ENCODE results near the gene NEUROD2.
A peak's percentile ranks its signal among the peaks of the same experiment; 100 is the strongest.

NEUROD2 gene

DNA sequence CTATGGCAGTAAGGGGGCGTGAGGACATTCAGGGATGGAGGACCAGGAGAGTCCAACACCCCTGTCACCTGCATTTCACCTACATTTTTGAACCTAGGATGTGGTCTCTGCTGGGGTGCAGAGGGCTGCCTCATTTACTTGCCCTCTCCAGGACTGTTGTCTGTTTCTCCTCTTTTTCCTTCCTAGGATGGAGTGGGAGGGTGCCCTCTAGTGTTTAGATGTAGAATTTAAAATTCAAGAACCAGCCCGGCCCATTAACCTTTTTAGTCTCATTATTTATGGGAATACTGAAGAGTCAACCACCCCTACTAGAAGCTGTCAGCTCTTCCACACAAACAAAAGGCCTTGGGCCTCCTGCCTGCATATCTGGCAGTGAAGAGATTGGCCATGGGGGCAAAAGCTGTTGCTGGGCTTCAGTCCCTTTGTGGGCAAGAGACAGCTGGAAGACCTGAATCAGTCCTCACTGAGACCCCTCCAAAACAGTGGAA, 26.7 kb upstream of the NEUROD2 start:
- no peak for DNase-seq (ENCODE audit: low read depth)

DNA sequence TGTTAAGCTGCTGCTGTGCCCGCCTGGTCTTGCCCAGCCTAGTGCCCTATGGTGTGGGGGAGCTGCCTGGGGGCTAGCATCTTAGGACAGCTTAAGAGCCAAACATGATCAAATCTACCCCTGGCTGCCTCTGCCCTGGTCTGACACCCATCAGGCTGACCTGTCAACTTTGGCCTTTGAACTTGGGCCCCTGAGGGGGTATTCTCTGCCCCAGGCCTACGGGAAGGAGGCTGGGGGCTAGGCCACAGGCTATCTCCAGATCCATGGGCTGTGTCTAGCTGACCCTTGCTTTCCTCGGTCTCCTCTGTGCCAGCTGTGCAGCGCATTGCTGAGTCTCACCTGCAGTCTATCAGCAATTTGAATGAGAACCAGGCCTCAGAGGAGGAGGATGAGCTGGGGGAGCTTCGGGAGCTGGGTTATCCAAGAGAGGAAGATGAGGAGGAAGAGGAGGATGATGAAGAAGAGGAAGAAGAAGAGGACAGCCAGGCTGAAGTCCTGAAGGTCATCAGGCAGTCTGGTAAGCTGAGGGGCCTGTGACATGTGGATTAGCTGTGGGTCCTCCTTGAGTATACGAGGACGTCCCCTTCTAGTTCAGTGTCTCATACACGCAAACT, 26.0 kb upstream of the NEUROD2 start:
- DNase-seq (ENCODE audit: low read depth), result no peak

DNA sequence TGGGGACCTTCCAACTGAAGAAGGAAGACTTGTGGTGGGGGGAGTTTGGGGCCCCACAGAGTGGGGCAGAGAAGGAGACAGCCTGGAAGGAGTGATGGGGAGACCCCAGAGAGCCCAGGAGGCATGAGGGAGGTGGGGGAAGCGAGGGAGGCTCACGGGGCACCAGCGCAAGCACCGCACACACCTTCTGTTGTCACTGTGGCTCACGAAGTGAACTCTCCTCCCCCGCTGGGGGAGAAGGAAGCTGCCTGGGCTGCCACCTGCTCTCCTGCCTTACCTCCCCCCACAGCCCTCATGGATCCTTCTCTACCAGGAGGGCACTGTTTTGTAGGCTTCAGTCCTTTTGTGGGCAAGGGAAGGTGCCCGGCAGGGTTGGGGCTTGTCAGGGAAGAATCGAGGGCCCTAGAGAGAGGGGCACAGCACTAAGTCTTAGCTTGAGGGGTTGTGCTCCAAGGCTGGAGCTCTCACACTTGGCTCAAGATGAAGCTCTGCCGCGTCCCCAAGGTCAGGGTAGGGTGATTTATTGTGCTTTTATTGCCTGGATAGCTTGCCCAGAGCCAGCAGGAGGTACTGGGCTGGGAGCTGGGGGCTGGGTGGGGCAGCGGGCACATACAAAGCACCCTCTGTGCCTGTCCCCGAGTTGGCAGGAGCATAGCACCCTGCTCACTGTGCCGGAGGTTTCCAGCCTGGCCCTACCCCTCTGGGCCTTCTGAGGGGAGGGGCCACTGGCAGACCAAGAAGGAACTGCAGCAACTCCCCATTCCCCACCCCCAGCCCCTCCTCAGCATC, 24.6 kb upstream of the NEUROD2 start:
- DNase-seq (ENCODE audit: low read depth), result no peak

DNA sequence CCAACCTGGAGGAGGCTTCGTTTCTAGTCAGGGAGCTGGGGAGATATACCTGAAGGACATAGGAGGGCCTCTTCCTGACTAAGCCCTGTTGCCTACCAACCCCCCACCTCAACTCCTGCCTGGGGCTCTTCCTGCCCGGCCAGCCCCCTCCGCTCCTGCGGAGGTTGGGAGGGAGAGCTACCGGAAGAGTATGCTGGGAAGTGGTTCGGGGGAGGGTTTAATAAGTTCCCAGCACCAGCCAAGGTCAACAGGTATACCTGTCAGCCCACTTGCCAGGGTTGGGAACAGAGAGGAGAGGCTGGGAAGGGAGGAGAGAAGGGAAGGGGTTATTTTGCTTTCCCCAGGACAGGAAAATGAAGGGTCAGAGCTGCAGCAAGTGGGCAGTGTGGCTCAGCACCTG, 23.7 kb upstream of the NEUROD2 start:
- DNase-seq (ENCODE audit: low read depth), result no peak

DNA sequence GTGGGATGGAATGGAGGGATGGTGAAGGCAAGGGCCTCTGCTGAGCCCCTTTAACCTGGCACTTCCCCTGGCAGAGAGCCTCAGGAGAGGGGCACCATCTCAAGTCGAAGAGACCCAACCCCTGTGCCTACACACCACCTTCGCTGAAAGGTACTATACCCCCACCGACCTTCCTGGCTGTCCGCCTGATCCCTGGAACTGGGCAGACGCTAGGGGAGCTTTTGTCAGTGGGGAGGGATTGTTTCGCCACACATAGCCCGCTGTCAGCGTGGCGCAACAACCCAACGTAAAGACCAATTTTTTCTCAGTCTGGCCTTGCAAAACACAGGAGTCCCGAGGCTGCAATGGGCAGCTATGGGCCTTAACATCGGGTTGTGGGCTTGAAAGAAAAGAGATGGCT, 22.2 kb upstream of the NEUROD2 start:
- DNase-seq (ENCODE audit: low read depth), result no peak

DNA sequence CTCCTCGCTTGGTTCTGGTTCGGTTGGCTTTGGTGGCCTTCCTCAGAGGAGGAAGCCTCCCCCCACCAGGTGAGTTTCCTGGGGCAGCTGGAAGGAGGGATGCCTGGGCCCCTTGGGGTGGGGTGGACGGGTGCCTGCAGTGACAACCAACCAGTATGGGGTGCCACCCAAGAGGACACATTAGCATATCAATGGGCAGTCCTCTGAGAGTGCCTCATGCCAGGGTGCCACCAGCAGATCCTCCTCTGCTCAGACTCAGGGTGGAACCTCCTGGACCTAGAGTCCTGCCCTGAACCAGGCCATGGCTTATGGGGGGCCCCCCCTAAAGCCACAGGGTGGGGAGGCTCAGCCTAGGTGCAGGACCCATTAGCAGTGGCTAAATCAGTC, 21.8 kb upstream of the NEUROD2 start:
- DNase-seq (ENCODE audit: low read depth), result no peak

DNA sequence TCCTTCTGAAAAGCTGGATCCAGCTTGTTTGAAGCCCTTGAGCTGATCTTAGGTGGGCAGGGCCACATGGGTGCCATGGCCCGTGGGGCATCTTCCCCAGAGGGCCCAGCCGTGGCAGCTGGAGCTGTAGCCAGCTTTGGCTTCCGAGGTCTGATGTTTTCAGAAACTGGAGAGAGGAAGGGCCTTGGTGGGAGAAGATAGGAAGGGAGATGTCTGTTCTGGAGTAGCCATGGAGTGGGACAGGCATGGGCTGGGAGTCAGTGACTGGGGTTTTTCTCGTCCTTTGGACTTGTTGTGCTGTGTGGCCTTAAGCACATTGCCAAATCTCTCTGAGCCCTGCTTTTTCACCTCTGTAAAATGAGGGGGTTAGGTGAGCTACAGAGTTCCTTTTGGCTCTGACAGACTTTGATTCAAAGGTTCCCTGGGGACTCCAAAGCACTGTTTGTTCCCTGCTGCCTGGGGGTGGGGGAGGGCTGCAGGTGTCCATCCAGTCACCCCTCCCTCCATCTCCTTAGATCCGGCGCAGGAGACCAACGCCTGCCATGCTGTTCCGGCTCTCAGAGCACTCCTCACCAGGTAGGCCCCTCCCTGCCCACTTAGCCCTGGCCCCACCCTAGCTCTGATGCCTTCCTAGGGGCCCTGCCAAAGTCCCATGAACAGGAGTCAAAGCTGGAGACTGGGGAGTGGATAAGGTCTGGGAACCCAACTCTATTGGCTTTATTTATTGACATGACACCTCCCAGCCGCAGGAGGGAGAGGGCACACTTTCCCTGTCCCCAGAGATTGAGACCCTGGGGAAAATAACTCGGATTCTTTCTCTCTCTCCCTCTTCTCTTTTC, 21.2 kb upstream of the NEUROD2 start:
- no peak for DNase-seq (ENCODE audit: low read depth)

DNA sequence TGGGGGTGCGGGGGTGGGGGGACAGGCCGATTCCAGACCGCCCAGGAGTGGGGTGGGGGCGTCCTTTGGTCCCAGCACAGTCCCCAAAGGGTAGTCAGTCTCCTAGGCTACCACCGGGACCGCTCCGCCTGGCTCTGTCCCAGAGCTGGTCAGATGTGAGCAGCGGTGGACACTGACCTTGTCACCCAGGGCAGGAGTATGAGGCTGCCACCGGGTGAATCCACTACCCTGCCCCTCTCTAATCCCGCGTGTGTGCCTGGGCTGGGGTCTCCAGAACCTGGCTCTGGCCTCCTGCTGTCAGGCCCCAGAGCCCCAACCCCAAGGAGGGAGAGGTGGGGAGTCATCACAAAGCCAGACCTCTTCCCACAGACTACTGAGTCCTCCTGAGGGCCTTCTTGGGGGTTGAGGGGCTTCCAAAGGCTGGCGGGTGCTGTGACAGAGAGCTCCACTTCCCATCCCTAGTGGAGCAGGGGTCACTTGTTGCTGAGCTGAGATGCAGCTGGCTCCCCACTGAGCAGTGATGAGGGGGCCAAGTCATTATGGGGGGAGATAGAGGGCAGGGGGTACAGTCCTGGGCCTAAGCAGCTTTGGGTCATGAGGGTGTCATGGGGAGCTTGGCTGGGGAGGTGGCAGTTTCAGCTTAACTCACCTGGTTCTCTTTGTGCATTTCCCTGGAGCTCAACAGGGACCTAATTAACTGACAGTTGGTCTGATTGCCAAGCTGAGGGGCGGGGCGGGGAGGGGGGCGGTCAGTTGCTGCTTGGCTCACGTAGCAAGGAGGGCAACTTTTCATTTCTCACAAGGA, 20.2 kb upstream of the NEUROD2 start:
- no peak for DNase-seq (ENCODE audit: low read depth)

DNA sequence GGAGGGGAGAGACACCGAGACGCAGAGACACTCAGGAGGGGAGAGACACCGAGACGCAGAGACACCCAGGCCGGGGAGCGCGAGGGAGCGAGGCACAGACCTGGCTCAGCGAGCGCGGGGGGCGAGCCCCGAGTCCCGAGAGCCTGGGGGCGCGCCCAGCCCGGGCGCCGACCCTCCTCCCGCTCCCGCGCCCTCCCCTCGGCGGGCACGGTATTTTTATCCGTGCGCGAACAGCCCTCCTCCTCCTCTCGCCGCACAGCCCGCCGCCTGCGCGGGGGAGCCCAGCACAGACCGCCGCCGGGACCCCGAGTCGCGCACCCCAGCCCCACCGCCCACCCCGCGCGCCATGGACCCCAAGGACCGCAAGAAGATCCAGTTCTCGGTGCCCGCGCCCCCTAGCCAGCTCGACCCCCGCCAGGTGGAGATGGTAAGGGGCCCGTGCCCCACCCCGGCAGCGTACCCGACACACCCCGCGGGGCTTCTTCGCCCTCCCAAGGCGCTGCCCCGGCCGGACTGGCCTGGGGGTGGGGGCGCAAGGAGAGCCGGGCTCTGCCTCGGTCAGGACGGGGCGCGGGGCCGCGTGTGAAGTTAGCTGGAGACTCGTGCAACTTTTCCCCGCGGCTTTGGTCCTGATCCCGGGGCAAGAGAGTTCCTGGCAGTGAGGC, 19.5 kb upstream of the NEUROD2 start:
- no peak for DNase-seq (ENCODE audit: low read depth)

DNA sequence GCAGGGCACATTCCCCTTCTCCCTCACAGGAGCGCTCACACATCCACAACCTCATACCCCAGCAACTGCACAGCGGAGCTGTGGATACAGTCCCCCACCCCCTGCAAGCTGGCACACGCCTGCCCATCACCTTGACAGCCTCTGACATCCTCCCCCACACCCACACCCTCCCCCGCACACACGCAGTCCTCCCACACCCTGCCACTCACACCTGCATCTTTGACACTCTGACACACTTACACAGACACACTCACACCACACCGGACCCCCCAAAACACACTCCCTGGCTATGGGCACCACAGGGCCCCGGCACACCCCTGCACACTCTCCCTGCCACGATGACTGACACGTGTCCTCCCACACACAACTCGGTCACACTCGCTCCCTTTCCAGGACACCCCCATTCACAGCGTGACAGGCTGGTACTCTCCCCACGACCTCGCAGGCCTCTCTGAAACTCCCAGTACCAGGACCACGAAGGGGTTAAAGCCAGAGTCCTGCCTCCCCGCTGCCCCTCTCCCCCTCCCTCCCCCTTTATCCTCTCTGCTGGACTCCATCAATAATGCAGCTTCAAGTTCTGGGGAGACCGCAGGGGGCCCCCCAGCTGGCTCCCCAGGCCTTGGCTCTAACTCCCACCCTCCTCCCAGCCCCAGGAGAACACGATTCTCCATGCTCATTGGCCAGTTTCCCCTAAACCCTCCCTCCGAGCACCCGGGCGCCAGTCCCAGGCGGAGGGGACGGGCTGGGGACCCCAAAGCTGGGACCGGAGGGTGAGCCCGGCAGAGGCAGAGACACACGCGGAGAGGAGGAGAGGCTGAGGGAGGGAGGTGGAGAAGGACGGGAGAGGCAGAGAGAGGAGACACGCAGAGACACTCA, 18.7 kb upstream of the NEUROD2 start, which contains the start of gene PPP1R1B:
PPP1R1B (plus strand) TSS at position 782 of the 876 bp plus-strand sequence. CDS start 441 bp downstream, outside the sequence.
- DNase-seq (ENCODE audit: low read depth), result no peak

DNA sequence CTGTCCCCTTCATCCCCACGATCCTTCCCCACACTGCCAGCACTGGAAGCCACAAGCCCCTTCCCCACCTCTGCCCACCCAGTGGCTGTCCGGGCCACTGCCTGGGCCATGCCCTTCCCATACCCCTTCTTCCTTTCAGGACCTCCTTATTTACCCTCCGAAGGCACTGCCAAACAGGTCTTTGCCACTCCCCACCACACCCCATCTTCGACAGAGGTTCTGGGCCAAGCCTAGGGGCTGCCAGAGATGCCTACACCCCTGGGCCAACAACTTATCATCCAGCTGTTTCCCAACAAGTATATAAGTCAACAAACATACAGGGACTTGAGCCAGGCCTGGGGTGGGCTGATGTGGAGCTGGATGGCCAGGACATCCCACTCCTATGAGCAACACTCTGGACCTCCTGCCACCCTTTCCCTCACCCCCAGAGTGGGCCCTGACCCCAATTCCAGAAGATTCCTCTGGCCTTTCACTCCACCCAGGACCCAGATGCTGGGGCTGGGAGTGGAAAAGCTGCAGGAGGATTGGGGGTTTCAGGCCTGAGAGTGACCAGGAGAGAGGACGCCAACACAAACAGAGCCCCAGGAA, 17.6 kb upstream of the NEUROD2 start:
- DNase-seq (ENCODE audit: low read depth), result no peak

DNA sequence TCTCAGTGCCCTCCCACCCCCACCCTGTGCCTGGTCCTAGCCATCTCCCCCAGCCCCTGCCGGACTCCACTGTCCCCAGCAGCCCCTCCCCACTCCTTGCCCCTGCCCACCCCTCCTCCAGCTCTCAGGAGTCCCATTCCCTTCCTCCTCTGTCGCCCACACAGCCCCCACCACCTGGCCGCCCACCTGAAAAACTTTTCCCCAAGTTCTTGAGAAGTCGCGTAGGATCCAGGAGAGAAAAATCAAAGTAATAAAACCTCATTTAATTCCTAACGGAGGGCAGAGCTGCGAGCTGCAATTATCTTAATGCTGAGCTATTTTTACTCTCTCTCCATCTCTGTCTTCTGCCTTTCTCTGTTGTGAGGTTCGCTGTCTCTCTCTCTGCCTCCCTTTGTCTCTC, 16.6 kb upstream of the NEUROD2 start:
- no peak for DNase-seq (ENCODE audit: low read depth)

DNA sequence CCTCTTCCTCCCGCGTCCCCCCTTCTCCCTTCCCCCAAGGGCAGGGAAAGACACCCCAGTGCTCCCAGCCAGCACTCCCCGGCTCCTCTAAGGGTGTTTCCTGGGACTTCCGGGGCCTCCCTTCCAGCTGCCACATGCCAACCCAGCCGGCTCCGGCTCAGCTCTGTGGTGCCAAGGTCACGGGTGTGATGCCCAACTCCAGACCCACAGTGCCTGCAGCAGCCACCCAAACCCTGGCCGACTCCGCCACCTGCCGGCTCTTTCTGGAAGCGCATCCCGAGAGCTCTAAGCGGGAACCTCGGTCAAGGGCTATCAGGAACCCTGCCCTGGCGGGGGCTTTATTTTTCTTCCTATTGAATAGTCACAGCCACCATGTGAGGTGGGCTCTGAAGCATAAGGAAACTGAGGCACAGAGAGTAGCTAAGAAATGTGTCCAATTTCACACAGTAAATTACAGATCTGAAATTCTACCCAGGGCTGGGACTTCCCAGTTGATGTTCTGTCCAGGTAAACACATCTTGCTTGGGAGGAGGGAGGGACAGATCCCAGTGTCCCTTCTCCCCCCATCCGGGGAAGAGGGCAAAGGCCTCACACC, 15.7 kb upstream of the NEUROD2 start:
- peak; percentile 78 for DNase-seq (ENCODE audit: low read depth)

DNA sequence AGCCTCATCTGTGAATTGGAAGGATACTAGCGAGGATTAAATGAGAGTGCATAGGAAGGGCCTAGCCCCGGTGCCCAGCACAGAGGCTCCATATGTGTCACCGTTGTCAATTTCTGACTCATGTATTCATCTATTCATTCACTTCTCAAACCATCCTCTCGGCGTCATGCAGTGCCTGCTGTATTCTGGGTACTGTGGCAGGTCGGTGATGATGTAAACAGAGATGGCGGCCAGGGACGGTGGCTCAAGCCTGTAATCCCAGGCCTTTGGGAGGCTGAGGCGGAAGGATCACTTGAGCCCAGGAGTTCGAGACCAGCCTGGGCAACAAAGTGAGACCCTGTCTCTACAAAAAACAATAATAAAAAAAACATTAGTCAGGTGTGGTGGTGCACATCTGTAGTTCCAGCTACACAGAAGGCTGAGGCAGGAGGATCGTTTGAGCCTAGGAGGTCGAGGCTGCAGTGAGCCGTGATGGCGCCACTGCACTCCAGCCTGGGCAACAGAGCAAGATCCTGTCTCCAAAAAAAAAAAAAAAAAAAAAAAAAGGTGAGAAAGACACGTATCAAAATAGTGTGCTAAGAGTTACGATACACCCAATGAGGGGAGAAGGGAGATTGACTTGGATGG, 14.8 kb upstream of the NEUROD2 start:
- DNase-seq (ENCODE audit: low read depth), result peak; percentile 19

DNA sequence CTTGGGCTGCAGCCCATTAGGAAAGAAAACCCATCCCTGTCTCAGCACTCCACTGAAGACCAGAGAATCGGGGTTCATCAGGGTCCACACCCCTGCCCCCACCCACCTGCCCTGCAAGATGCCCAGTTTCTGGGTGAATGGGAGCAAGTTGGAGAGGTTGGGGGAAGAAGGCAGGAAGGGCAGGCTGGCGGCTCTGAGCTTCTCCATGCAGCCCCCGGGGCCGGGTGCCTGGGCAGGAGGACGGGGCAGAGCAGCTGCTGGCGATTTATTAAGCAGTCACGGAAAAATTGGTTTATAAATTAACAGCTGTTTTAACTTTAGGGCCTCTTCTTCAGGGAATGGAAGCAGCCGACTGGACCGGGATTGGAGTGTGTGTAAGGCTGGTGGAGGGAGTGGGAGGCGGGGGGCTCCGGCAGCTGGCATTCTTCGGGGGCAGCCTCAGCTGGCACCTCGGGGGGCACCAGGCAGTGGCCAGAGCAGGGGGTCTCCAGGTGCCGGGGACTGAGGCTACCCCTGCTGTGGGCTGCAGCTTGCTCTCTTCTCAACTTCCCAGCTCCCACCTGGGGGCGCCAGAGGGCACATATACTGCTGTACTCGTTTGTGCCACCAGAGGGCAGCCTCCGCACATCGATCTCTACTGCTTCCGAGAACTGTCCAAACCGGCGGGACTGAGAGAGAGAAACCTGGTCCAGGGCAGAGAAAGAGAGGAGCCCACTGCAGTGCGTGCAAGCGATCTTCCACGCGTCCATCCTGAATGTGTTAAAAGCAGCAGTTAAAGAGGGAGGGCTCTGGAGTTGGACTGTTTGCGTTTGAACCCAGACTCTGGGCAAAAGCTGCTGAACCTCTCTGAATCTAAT, 14.0 kb upstream of the NEUROD2 start:
- DNase-seq (ENCODE audit: low read depth), result peak; percentile 76

DNA sequence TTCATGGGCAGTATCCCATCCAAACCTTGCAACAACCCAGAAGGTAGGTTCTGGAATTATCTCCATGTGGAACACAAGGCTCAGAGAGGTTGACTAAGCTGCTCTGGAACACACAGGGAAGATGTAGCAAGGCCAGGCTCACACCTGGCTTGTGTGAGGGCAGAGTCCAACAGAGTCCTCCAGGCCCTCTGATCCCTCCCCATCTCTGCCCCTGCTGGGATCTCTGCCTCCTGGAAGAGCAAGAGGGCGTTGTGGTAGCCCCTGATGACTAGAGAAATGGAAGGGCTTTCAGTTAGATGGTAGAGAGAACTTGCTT, 12.0 kb upstream of the NEUROD2 start:
- DNase-seq (ENCODE audit: low read depth), result no peak

DNA sequence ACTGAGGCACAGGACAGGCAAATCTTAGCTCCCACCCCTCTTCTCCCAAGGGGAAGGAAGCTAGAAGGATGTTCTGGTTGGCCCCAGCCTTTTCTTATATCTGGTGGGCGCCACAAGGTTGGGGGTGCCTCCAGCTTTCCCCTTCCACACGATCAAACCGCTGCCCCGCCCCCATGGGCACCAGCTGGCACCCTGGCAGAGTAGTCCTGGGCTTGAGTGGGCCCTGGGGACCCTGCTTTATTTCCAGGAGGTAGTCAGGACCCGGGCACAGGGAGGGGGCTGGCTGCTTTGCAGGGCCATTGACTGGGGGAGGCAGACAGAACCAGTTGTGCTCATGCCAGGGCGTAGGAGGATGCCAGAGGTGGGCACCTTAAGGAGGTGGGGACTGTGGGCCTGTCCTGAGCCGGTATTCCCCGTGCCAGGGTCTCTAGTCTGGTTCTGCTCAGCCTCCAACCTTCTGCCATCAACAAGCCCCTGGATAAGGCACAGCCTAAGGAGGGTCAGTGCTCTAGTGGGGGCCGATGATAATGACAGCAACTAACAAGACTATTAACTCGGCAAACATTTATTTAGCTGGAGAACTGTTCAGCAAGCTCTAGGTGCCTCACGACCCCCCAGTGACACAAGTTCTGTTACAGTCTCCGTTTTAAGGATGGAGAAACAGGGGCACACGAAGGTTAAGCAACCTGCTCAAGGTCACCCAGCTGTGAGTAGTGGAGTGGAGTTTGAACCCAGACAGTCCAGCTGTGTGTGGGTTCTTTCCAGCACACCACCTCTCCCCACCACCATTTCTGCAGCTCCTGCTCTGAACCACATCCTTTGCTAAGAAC, 11.5 kb upstream of the NEUROD2 start:
- no peak for DNase-seq (ENCODE audit: low read depth)

Data from stimulated activated CD8-positive, alpha-beta memory T cell treated with anti-CD3 and anti-CD28 coated beads, Interleukin-4, amount 100 ng/mL, for 24 hours (primary cell).